GM12865 (cell line): ENCODE measurements around the gene KIR2DL4.
"Not testable (repeated sequence)": the region's sequence is repeated elsewhere in the genome, so short reads cannot be mapped to it uniquely, and the experiment has no call there.

Source experiments
- DNase-seq: peaks from one replicate; pipeline ENCODE4 v3.0.0; 2010; ENCODE audit warnings: low read depth
- H3K4me3 ChIP-seq: 2 replicates; pipeline ENCODE4 v1.5.1; 2011; ENCODE audit warnings: mild to moderate bottlenecking, low read depth, low read length, control low read depth
- CTCF ChIP-seq: IDR thresholded peaks from 2 replicates; pipeline ENCODE4 v1.5.1; 2011; ENCODE audit warnings: low read length, control low read depth, low read depth, inconsistent platforms; ENCODE audit not compliant: insufficient read depth; ENCODE audit errors: missing control alignments

KIR2DL4 gene

GRCh38 chr19:54806516-54806838 lies 3.1 kb downstream of the KIR2DL4 start:
- DNase-seq, result no peak
- TF ChIP-seq CTCF, result no peak
- H3K4me3 ChIP-seq, result no peak overlapping the region

GRCh38 chr19:54814571-54814970 lies 11.2 kb downstream of the KIR2DL4 start:
- not testable (repeated sequence) for H3K4me3 ChIP-seq, DNase-seq

- not testable (repeated sequence) for H3K4me3 ChIP-seq, DNase-seq
Measured at GRCh38 chr19:54816251-54816650, 12.8 kb downstream of the KIR2DL4 start, which contains the start of gene KIR3DL1. Gene KIR3DL1 (plus strand): TSS chr19:54816468.

- H3K4me3 ChIP-seq, result no peak overlapping the region
- TF ChIP-seq CTCF, result no peak
- no peak for DNase-seq
Measured at GRCh38 chr19:54817670-54818536, 14.5 kb downstream of the KIR2DL4 start.

GRCh38 chr19:54824416-54824815 lies 21.0 kb downstream of the KIR2DL4 start:
- DNase-seq, H3K4me3 ChIP-seq: not testable (repeated sequence)

GRCh38 chr19:54825326-54825725 lies 21.9 kb downstream of the KIR2DL4 start:
- DNase-seq, H3K4me3 ChIP-seq: not testable (repeated sequence)

- not testable (repeated sequence) for H3K4me3 ChIP-seq, DNase-seq
Measured at GRCh38 chr19:54828064-54828463, 24.7 kb downstream of the KIR2DL4 start.

GRCh38 chr19:54832496-54832895 lies 29.1 kb downstream of the KIR2DL4 start, which contains the start of gene KIR2DS4:
Gene KIR2DS4 (plus strand): TSS chr19:54832676.
- H3K4me3 ChIP-seq, DNase-seq: not testable (repeated sequence)

- not testable (repeated sequence) for H3K4me3 ChIP-seq, DNase-seq
Measured at GRCh38 chr19:54835126-54835525, 31.7 kb downstream of the KIR2DL4 start.

GRCh38 chr19:54837522-54837921 lies 34.1 kb downstream of the KIR2DL4 start:
- not testable (repeated sequence) for DNase-seq

GRCh38 chr19:54843171-54843570 lies 39.8 kb downstream of the KIR2DL4 start:
- DNase-seq, H3K4me3 ChIP-seq: not testable (repeated sequence)

More at GRCh38 chr19:54837522-54837921, 34.1 kb downstream of the KIR2DL4 start:
- not testable (repeated sequence) for H3K4me3 ChIP-seq

- H3K4me3 ChIP-seq, DNase-seq: not testable (repeated sequence)
Measured at GRCh38 chr19:54850061-54850640, 46.7 kb downstream of the KIR2DL4 start, which contains the start of gene KIR3DL2. Gene KIR3DL2 (plus strand): TSS chr19:54850443. CDS start chr19:54850476, 33 bp downstream.
